Endothelial cell of umbilical vein (primary cell): ENCODE measurements around the gene UCK1. TPM values are rescaled to one million over a fixed set of nuclear protein-coding genes. Genes with fewer than 3 reads are reported as not detected.

Source experiments
- BruUV-seq: library from RNA; stranded (reverse); fragments of 400-500 nt; replicated peaks from 2 replicates; lab custom pipeline; 2021; lab: Mats Ljungman, UMichigan
- CTCF ChIA-PET: fragments of 300-600, 350-600 bp; sonication (Branson Sonifier 250); formaldehyde crosslinking; loops from one replicate; lab custom pipeline; 2021; ENCODE audit warnings: antibody characterized with exemption, inconsistent platforms; lab: Charles Lee
- POLR2A ChIA-PET: fragments of 300-600, 350-600 bp; sonication (Branson Sonifier 250); formaldehyde crosslinking; loops from one replicate; lab custom pipeline; 2021; ENCODE audit warnings: antibody characterized with exemption, inconsistent platforms; lab: Charles Lee
- DNase-seq: peaks from one replicate; pipeline ENCODE4 v3.0.0-alpha.2; 2011; ENCODE audit warnings: low read depth, low spot score
- FAIRE-seq: peaks from 2 replicates; lab custom pipeline; 2011; peaks lifted over from hg19 to GRCh38; lab: Jason Lieb, UNC
- H2AFZ ChIP-seq: 2 replicates; pipeline ENCODE4 v1.6.0; 2012; ENCODE audit warnings: low read depth, low read length, control low read depth, inconsistent platforms
- H3K27ac ChIP-seq: 2 replicates; pipeline ENCODE4 v1.5.1; 2011; ENCODE audit warnings: low read depth, mild to moderate bottlenecking, control low read depth, low read length, moderate library complexity; ENCODE audit not compliant: insufficient read depth
- H3K27me3 ChIP-seq, 2 experiments: 2 replicates each; pipeline versions ENCODE4 v1.6.0 to v1.6.1; 2011; ENCODE audit warnings: low read length in 2 of 2, mixed read lengths in 1 of 2; ENCODE audit not compliant: control insufficient read depth in 2 of 2, insufficient read depth in 2 of 2
- H3K36me3 ChIP-seq, 2 experiments: 2 replicates in 1 of 2; 3 replicates in 1 of 2; pipeline ENCODE4 v1.5.1; 2011; ENCODE audit warnings: low read length in 2 of 2, mild to moderate bottlenecking in 1 of 2, moderate library complexity in 1 of 2; ENCODE audit not compliant: control insufficient read depth in 2 of 2, insufficient read depth in 2 of 2; ENCODE audit errors: extremely low read depth in 1 of 2
- H3K4me1 ChIP-seq: 3 replicates; pipeline ENCODE4 v1.5.1; 2011; ENCODE audit warnings: mild to moderate bottlenecking, low read length; ENCODE audit not compliant: control insufficient read depth, insufficient read depth; ENCODE audit errors: extremely low read depth
- H3K4me2 ChIP-seq: 2 replicates; pipeline ENCODE4 v1.6.1; 2011; ENCODE audit warnings: low read length, control low read depth, mixed read lengths; ENCODE audit not compliant: insufficient read depth
- H3K4me3 ChIP-seq, 3 experiments: fragments of 200-600 bp in 1 of 3; sonication (generic), shearing (Covaris generic) in 1 of 3; replicated peaks in 1 of 3; 2 replicates each; pipeline ENCODE4 v1.5.1; 2011 to 2016; ENCODE audit warnings: control low read depth in 3 of 3, low read length in 3 of 3, mild to moderate bottlenecking in 2 of 3, inconsistent platforms in 1 of 3, low read depth in 1 of 3, moderate library complexity in 1 of 3; ENCODE audit not compliant: insufficient read depth in 1 of 3
- H3K79me2 ChIP-seq: 2 replicates; pipeline ENCODE4 v1.6.0; 2012; ENCODE audit warnings: low read length, inconsistent platforms; ENCODE audit not compliant: control insufficient read depth, insufficient read depth
- H3K9ac ChIP-seq: replicated peaks from 2 replicates; pipeline ENCODE3; 2011; ENCODE audit warnings: low read length, control low read depth; ENCODE audit not compliant: insufficient read depth; ENCODE audit errors: extremely low read depth
- H3K9me1 ChIP-seq: replicated peaks from 3 replicates; pipeline ENCODE4 v1.6.0; 2011; ENCODE audit warnings: mild to moderate bottlenecking, low read length; ENCODE audit not compliant: control insufficient read depth, insufficient read depth; ENCODE audit errors: extremely low read depth
- H3K9me3 ChIP-seq: replicated peaks from 2 replicates; pipeline ENCODE4 v1.5.1; 2012; ENCODE audit warnings: low read length, inconsistent platforms; ENCODE audit not compliant: control insufficient read depth, insufficient read depth
- H4K20me1 ChIP-seq: replicated peaks from 2 replicates; pipeline ENCODE3; 2011; ENCODE audit warnings: mild to moderate bottlenecking, low read length; ENCODE audit not compliant: control insufficient read depth, insufficient read depth; ENCODE audit errors: extremely low read depth
- EZH2 ChIP-seq: IDR thresholded peaks from 2 replicates; pipeline ENCODE4 v1.6.1; 2012; ENCODE audit warnings: borderline replicate concordance, low read depth, mild to moderate bottlenecking, moderate library complexity, low read length, inconsistent platforms; ENCODE audit not compliant: severe bottlenecking
- FOS ChIP-seq: IDR thresholded peaks from 2 replicates; pipeline ENCODE4 v1.6.1; 2011; ENCODE audit warnings: mild to moderate bottlenecking, low read length, moderate library complexity, borderline replicate concordance; ENCODE audit not compliant: insufficient read depth
- GATA2 ChIP-seq: IDR thresholded peaks from 2 replicates; pipeline ENCODE4 v1.7.0; 2011; ENCODE audit warnings: low read depth, mild to moderate bottlenecking, moderate library complexity, mixed read lengths, low read length; ENCODE audit not compliant: insufficient read length, insufficient read depth
- JUN ChIP-seq: IDR thresholded peaks from 2 replicates; pipeline ENCODE4 v1.6.1; 2011; ENCODE audit warnings: borderline replicate concordance, low read depth; ENCODE audit not compliant: insufficient read length, insufficient read depth
- MYC ChIP-seq: IDR thresholded peaks from one replicate; pipeline ENCODE4 v1.6.1; 2011; ENCODE audit warnings: mild to moderate bottlenecking, low read depth, low read length
- POLR2A ChIP-seq: IDR thresholded peaks from 2 replicates; pipeline ENCODE4 v1.6.1; 2012; ENCODE audit warnings: low read depth, mild to moderate bottlenecking, control low read depth, low read length
- POLR2AphosphoS5 ChIP-seq: IDR thresholded peaks from 2 replicates; pipeline ENCODE4 v1.6.1; 2012; ENCODE audit warnings: low read depth, mild to moderate bottlenecking, control low read depth, low read length, moderate library complexity; ENCODE audit not compliant: insufficient read depth
- dilution Hi-C: fragments of 300-500 bp; cut with MboI; formaldehyde crosslinking; loops from one replicate; pipeline ENCODE4 v1.15.0; 2019; ENCODE audit warnings: low sequenced_read_pairs; ENCODE audit not compliant: extremely low pct_ligation_motif_present
- intact Hi-C: fragments of 100-400 bp; cut with micrococcal nuclease; formaldehyde crosslinking; loops from one replicate; pipeline ENCODE4 v1.10.0; 2022
- polyA plus RNA-seq, 4 experiments: library from polyadenylated mRNA; depleted of rRNA in 3 of 4; stranded (reverse) in 3 of 4; unstranded in 1 of 4; fragments of >200 nt; gene quantifications; 2 replicates each; pipeline versions ENCODE4 v1.2.1 to v1.2.3, GENCODE V29; 2011 to 2012; ENCODE audit warnings: missing spikeins in 1 of 4
- total RNA-seq: library from RNA; stranded (reverse); gene quantifications from 2 replicates; pipeline ENCODE4 v1.2.3, GENCODE V29; 2021
- TF ChIP-seq, protein P1 (sequence below), 2 donors: IDR thresholded peaks; 1 replicate in 1 of 2; 2 replicates in 1 of 2; pipeline ENCODE4 v1.5.1; 2011; ENCODE audit warnings: low read length in 2 of 2, mild to moderate bottlenecking in 2 of 2, moderate library complexity in 2 of 2, control low read depth in 1 of 2, inconsistent platforms in 1 of 2, low read depth in 1 of 2; ENCODE audit not compliant: insufficient read depth in 1 of 2; ENCODE audit errors: extremely low read depth in 1 of 2
- TF ChIP-seq, protein P2 (sequence below): IDR thresholded peaks from 2 replicates; pipeline ENCODE4 v1.6.1; 2011; ENCODE audit not compliant: insufficient read depth, insufficient read length

The UCK1 gene
- total and polyA plus RNA-seq, 2 donors (not counting 3 experiments of a cell fraction or from before 2014, with no cell fraction given), result 23.6 to 30.1 TPM

DNA sequence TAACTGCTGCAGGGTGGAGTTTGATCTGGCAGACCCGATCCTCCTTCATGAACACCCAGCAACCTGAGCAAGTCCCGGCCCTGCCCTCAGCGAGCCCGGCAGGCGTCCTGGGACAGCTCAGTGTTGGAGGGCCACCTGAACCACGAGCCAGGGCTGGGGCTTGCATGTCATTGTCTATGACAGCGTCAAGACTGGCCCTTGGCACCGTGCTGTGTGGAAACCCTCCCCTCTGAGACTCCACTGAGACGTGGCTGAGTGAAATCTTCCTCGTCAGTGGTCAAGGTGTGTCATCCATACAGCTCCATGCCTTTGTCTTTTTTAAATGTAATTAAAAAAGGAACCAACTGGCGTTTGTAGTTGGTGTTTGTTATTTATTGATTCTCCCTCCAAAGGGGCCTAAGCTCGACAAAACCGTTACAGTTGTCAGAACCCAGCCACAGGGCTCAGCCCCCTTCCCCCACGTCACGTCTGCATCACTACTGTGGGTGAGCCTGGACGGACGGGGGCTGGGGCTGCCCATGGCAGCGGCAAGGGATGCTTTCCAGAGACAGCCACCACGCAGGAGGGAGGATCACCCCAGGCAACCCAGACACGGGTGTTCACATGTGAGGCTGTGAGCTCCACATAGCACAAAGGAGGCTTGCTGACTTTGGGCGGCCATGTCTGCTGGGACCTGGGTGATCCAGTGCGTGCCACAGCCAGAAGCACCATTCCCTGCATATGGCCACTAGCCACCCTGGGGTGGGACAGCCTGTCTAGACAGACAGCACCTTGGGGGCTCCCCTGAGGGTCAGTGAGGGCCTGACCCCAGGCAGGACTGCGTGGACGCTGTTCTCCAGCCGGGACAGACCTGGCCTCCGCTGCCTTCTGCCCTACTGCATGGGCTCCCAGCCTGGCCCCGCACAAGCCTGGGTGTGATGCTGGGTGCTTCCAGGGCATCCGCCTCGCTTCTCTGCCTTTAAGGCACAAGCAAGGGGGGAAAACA is 7.3 kb downstream of the UCK1 start:
- H4K20me1 ChIP-seq, result no peaks in the 10 kb centered on the region
- POLR2A ChIA-PET, result interaction anchor here (0.6 kb wide), 1 partner anchor 136 kb away, joined by 9 read pairs; no protein-coding TSS in a partner anchor
- no peak overlapping the region for H2AFZ ChIP-seq
- CTCF ChIA-PET, result no interaction called here
- H3K27ac ChIP-seq, result no peak overlapping the region
- FAIRE-seq (no peak), DNase-seq (no peak)
- H3K9ac ChIP-seq, result no peak overlapping the region
- H3K9me1 ChIP-seq, result no peaks in the 10 kb centered on the region
- dilution Hi-C loops, result no loop called here
- no peak overlapping the region for H3K4me2 ChIP-seq
- no peak overlapping the region for H3K4me3 ChIP-seq
- TF ChIP-seq GATA2, result no peak
- no peaks in the 10 kb centered on the region for H3K9me3 ChIP-seq
- peaks cover 14 to 56% of the 10 kb centered on the region in 2 experiments for H3K36me3 ChIP-seq
- intact Hi-C loops, result no loop called here
- BruUV-seq, result no TSS peak
- H3K79me2 ChIP-seq, result no peaks in the 10 kb centered on the region
- no peaks in the 10 kb centered on the region for H3K27me3 ChIP-seq
- no peaks in the 10 kb centered on the region for H3K4me1 ChIP-seq

DNA sequence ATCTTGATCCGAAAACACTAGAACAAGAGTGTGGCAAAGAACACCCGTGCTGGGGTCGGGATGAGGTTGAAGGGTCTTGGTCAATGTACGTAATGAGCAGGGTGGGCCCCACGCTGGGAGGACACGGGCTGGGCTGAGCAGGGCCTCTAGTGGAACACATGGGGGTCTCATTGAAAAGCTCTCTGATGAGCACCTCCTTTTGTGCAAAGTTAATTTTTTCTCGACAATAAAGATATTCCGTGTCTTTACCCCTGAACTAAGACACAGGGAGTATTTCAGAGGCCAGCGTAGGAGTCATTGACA is 8.0 kb downstream of the UCK1 start:
- Histone ChIP-seq H3K27ac (no peak overlapping the region), H3K4me2 (no peak overlapping the region), H3K9me3 (no peaks in the 10 kb centered on the region), H3K4me3 (no peak overlapping the region), H3K9ac (no peak overlapping the region), H3K4me1 (no peaks in the 10 kb centered on the region), H3K27me3 (no peaks in the 10 kb centered on the region), H2AFZ (no peak overlapping the region), H3K9me1 (no peaks in the 10 kb centered on the region), H3K36me3 (peaks cover 14 to 54% of the 10 kb centered on the region in 2 experiments), H3K79me2 (no peaks in the 10 kb centered on the region), H4K20me1 (no peaks in the 10 kb centered on the region)
- intact Hi-C loops (no loop called here), dilution Hi-C loops (no loop called here)
- BruUV-seq, result no TSS peak
- DNase-seq (no peak), FAIRE-seq (no peak)
- POLR2A ChIA-PET, result no interaction called here
- CTCF ChIA-PET, result no interaction called here
- no peak for TF ChIP-seq GATA2
- no peak for TF ChIP-seq POLR2AphosphoS5
- TF ChIP-seq MYC, result no peak
- TF ChIP-seq POLR2A, result no peak
- TF ChIP-seq, protein P1, sequence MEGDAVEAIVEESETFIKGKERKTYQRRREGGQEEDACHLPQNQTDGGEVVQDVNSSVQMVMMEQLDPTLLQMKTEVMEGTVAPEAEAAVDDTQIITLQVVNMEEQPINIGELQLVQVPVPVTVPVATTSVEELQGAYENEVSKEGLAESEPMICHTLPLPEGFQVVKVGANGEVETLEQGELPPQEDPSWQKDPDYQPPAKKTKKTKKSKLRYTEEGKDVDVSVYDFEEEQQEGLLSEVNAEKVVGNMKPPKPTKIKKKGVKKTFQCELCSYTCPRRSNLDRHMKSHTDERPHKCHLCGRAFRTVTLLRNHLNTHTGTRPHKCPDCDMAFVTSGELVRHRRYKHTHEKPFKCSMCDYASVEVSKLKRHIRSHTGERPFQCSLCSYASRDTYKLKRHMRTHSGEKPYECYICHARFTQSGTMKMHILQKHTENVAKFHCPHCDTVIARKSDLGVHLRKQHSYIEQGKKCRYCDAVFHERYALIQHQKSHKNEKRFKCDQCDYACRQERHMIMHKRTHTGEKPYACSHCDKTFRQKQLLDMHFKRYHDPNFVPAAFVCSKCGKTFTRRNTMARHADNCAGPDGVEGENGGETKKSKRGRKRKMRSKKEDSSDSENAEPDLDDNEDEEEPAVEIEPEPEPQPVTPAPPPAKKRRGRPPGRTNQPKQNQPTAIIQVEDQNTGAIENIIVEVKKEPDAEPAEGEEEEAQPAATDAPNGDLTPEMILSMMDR (IDR thresholded peaks at IDR 0.05; ENCODE audit: extremely low read depth in 1 of 2, insufficient read depth in 1 of 2, low read depth in 1 of 2, low read length in 2 of 2), result no peak
- TF ChIP-seq JUN, result no peak
- no peak for TF ChIP-seq FOS
- TF ChIP-seq, protein P2, sequence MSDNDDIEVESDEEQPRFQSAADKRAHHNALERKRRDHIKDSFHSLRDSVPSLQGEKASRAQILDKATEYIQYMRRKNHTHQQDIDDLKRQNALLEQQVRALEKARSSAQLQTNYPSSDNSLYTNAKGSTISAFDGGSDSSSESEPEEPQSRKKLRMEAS, result no peak
- TF ChIP-seq EZH2, result no peak
